ENCODE data around the gene ALG11. TPM values are rescaled to one million over a fixed set of nuclear protein-coding genes. Genes with fewer than 3 reads are reported as not detected.

ALG11 gene
- total and polyA plus RNA-seq, 2 donors (not counting 1 experiment from before 2014, with no cell fraction given): 18.7 to 21.8 TPM

- Histone ChIP-seq H3K79me2 (ENCODE audit: control insufficient read depth, insufficient read depth, low read length) (no peaks in the 10 kb centered on the region), H3K4me1 (ENCODE audit: control insufficient read depth, extremely low read depth, insufficient read depth, low read length) (no peaks in the 10 kb centered on the region), H3K27me3 (ENCODE audit: control insufficient read depth, insufficient read depth, low read length) (no peaks in the 10 kb centered on the region), H2AFZ (ENCODE audit: low read length) (no peak overlapping the region), H3K4me2 (ENCODE audit: extremely low read depth, insufficient read depth, low read length) (no peak overlapping the region), H3K9me3 (ENCODE audit: control insufficient read depth, insufficient read depth, low read depth, low read length) (no peaks in the 10 kb centered on the region), H3K36me3 (ENCODE audit: control insufficient read depth, insufficient read depth, low read length) (peaks cover 2% of the 10 kb centered on the region), H3K27ac (ENCODE audit: insufficient read depth, low read length) (no peak overlapping the region), H3K4me3 (replicated peaks in 1 of 4; ENCODE audit: control extremely low read depth in 1 of 4, insufficient read depth in 1 of 4, low read depth in 3 of 4, low read length in 4 of 4) (no peak overlapping the region), H4K20me1 (ENCODE audit: control insufficient read depth, extremely low read depth, insufficient read depth, low read length) (no peaks in the 10 kb centered on the region), H3K9ac (ENCODE audit: insufficient read depth, low read length) (no peak overlapping the region)
- no peak for DNase-seq (ENCODE audit: low read depth in 2 of 2)
- TF ChIP-seq CTCF (conservative IDR thresholded peaks at IDR 0.05 in 1 of 2, IDR thresholded peaks at IDR 0.05 in 1 of 2; ENCODE audit: low read depth in 1 of 2, low read length in 2 of 2): no peak
- no peak for TF ChIP-seq EZH2 (IDR thresholded peaks at IDR 0.05; ENCODE audit: low read length, missing control alignments)
Measured at GRCh38 chr13:52025475-52026245, 13.5 kb downstream of the ALG11 start.

- no peaks in the 10 kb centered on the region for H3K79me2 ChIP-seq (ENCODE audit: control insufficient read depth, insufficient read depth, low read length)
- H3K9ac ChIP-seq (ENCODE audit: insufficient read depth, low read length): no peak overlapping the region
- no peak overlapping the region for H3K4me3 ChIP-seq (replicated peaks in 1 of 4; ENCODE audit: control extremely low read depth in 1 of 4, insufficient read depth in 1 of 4, low read depth in 3 of 4, low read length in 4 of 4)
- H3K27me3 ChIP-seq (ENCODE audit: control insufficient read depth, insufficient read depth, low read length): no peaks in the 10 kb centered on the region
- no peak overlapping the region for H3K4me2 ChIP-seq (ENCODE audit: extremely low read depth, insufficient read depth, low read length)
- TF ChIP-seq CTCF (conservative IDR thresholded peaks at IDR 0.05 in 1 of 2, IDR thresholded peaks at IDR 0.05 in 1 of 2; ENCODE audit: low read depth in 1 of 2, low read length in 2 of 2) (no peak), EZH2 (IDR thresholded peaks at IDR 0.05; ENCODE audit: low read length, missing control alignments) (no peak)
- H3K9me3 ChIP-seq (ENCODE audit: control insufficient read depth, insufficient read depth, low read depth, low read length): no peaks in the 10 kb centered on the region
- no peaks in the 10 kb centered on the region for H4K20me1 ChIP-seq (ENCODE audit: control insufficient read depth, extremely low read depth, insufficient read depth, low read length)
- H2AFZ ChIP-seq (ENCODE audit: low read length): no peak overlapping the region
- DNase-seq (ENCODE audit: low read depth in 2 of 2): peak in 1 of 2 donors; percentile 2
- peaks cover 2% of the 10 kb centered on the region for H3K36me3 ChIP-seq (ENCODE audit: control insufficient read depth, insufficient read depth, low read length)
- no peaks in the 10 kb centered on the region for H3K4me1 ChIP-seq (ENCODE audit: control insufficient read depth, extremely low read depth, insufficient read depth, low read length)
- no peak overlapping the region for H3K27ac ChIP-seq (ENCODE audit: insufficient read depth, low read length)
Measured at GRCh38 chr13:52026246-52026626, 14.0 kb downstream of the ALG11 start.

- H3K36me3 ChIP-seq (ENCODE audit: control insufficient read depth, insufficient read depth, low read length): peaks cover 2% of the 10 kb centered on the region
- no peaks in the 10 kb centered on the region for H3K4me1 ChIP-seq (ENCODE audit: control insufficient read depth, extremely low read depth, insufficient read depth, low read length)
- H2AFZ ChIP-seq (ENCODE audit: low read length): no peak overlapping the region
- no peaks in the 10 kb centered on the region for H3K9me3 ChIP-seq (ENCODE audit: control insufficient read depth, insufficient read depth, low read depth, low read length)
- TF ChIP-seq EZH2 (IDR thresholded peaks at IDR 0.05; ENCODE audit: low read length, missing control alignments): no peak
- no peak for TF ChIP-seq CTCF (conservative IDR thresholded peaks at IDR 0.05 in 1 of 2, IDR thresholded peaks at IDR 0.05 in 1 of 2; ENCODE audit: low read depth in 1 of 2, low read length in 2 of 2)
- no peak overlapping the region for H3K27ac ChIP-seq (ENCODE audit: insufficient read depth, low read length)
- H3K4me2 ChIP-seq (ENCODE audit: extremely low read depth, insufficient read depth, low read length): no peak overlapping the region
- no peak for DNase-seq (ENCODE audit: low read depth in 2 of 2)
- H3K79me2 ChIP-seq (ENCODE audit: control insufficient read depth, insufficient read depth, low read length): no peaks in the 10 kb centered on the region
- H4K20me1 ChIP-seq (ENCODE audit: control insufficient read depth, extremely low read depth, insufficient read depth, low read length): no peaks in the 10 kb centered on the region
- H3K27me3 ChIP-seq (ENCODE audit: control insufficient read depth, insufficient read depth, low read length): no peaks in the 10 kb centered on the region
- no peak overlapping the region for H3K4me3 ChIP-seq (replicated peaks in 1 of 4; ENCODE audit: control extremely low read depth in 1 of 4, insufficient read depth in 1 of 4, low read depth in 3 of 4, low read length in 4 of 4)
- no peak overlapping the region for H3K9ac ChIP-seq (ENCODE audit: insufficient read depth, low read length)
Measured at GRCh38 chr13:52027832-52028231, 15.6 kb downstream of the ALG11 start.
